K562 (cell line): ENCODE measurements around the gene NR3C1. TPM values are rescaled to one million over a fixed set of nuclear protein-coding genes. Genes with fewer than 3 reads are reported as not detected.

Source experiments
- ATAC-seq: fragments of 200-7000 bp; cut with Tn5 transposase; 3 replicates; pipeline ENCODE4 v1.9.1; 2020; ENCODE audit warnings: moderate library complexity
- BruUV-seq: library from RNA; stranded (reverse); fragments of 400-500 nt; replicated peaks from 2 replicates; lab custom pipeline; 2021; lab: Mats Ljungman, UMichigan
- CTCF ChIA-PET: fragments of 300-600 bp; formaldehyde crosslinking; extraction: SDS; loops from one replicate; lab custom pipeline; 2021; ENCODE audit warnings: low intra/inter-chr PET ratio; lab: Yijun Ruan, JAX
- POLR2A ChIA-PET: fragments of 300-600, 350-650 bp; sonication (Branson Sonifier 250); formaldehyde crosslinking; extraction: SDS; loops from one replicate; lab custom pipeline; 2021; ENCODE audit warnings: antibody characterized with exemption, inconsistent platforms; lab: Yijun Ruan, JAX
- DNase-seq, 4 experiments: peaks; one replicate each; pipeline versions ENCODE4 v3.0.0 to v3.0.0-alpha.2; 2011 to 2018; ENCODE audit warnings: low spot score in 3 of 4, mixed read lengths in 3 of 4; ENCODE audit errors: extremely low read depth in 1 of 4
- FAIRE-seq: peaks from 2 replicates; lab custom pipeline; 2011; peaks lifted over from hg19 to GRCh38; lab: Jason Lieb, UNC
- H2AFZ ChIP-seq: 2 replicates; pipeline ENCODE4 v1.6.0; 2011; ENCODE audit warnings: low read depth, low read length, control low read depth, inconsistent platforms
- H3K27ac ChIP-seq: fragments of 200-600 bp; 3 replicates; pipeline ENCODE4 v1.8.0; 2011; ENCODE audit warnings: low read depth, mild to moderate bottlenecking, control low read depth, inconsistent platforms, low read length, moderate library complexity, mixed read lengths; ENCODE audit errors: extremely low read depth
- H3K27me3 ChIP-seq, 2 experiments: fragments of 300-600 bp in 1 of 2; 2 replicates in 1 of 2; 3 replicates in 1 of 2; pipeline versions ENCODE4 v1.6.0 to v1.8.0; 2011; ENCODE audit warnings: inconsistent platforms in 2 of 2, low read length in 2 of 2, mild to moderate bottlenecking in 1 of 2, mixed read lengths in 1 of 2, moderate library complexity in 1 of 2; ENCODE audit not compliant: control insufficient read depth in 2 of 2, insufficient read depth in 2 of 2
- H3K36me3 ChIP-seq: fragments of 300-600 bp; 3 replicates; pipeline ENCODE4 v1.8.0; 2011; ENCODE audit warnings: mild to moderate bottlenecking, low read length, inconsistent platforms; ENCODE audit not compliant: control insufficient read depth, insufficient read depth
- H3K4me1 ChIP-seq, 2 experiments: fragments of 200-600 bp in 1 of 2; replicated peaks in 1 of 2; 2 replicates in 1 of 2; 3 replicates in 1 of 2; pipeline versions ENCODE4 v1.5.1 to v1.8.0; 2011; ENCODE audit warnings: inconsistent platforms in 2 of 2, low read length in 2 of 2, mild to moderate bottlenecking in 1 of 2, mixed read lengths in 1 of 2, moderate library complexity in 1 of 2; ENCODE audit not compliant: control insufficient read depth in 2 of 2, insufficient read depth in 2 of 2
- H3K4me2 ChIP-seq: 2 replicates; pipeline ENCODE4 v1.6.1; 2011; ENCODE audit warnings: low read length, control low read depth, inconsistent platforms, mixed read lengths; ENCODE audit not compliant: insufficient read depth
- H3K4me3 ChIP-seq: fragments of 200-600 bp; sonication (generic), shearing (Covaris generic); 2 replicates; pipeline ENCODE4 v1.5.1; 2016; ENCODE audit warnings: control low read depth, inconsistent platforms
- H3K79me2 ChIP-seq: fragments of 200-600 bp; 3 replicates; pipeline ENCODE4 v1.8.0; 2011; ENCODE audit warnings: low read length, inconsistent platforms; ENCODE audit not compliant: control insufficient read depth, insufficient read depth
- H3K9ac ChIP-seq, 2 experiments: 2 replicates each; pipeline versions ENCODE4 v1.6.0 to v1.6.1; 2011; ENCODE audit warnings: low read depth in 2 of 2, low read length in 2 of 2, control low read depth in 1 of 2, inconsistent platforms in 1 of 2, mild to moderate bottlenecking in 1 of 2, mixed read lengths in 1 of 2; ENCODE audit not compliant: insufficient read depth in 1 of 2
- H3K9me1 ChIP-seq: one replicate; pipeline ENCODE4 v1.6.0; 2011; ENCODE audit warnings: inconsistent platforms, mild to moderate bottlenecking, low read length, moderate library complexity; ENCODE audit not compliant: control insufficient read depth, insufficient read depth
- H3K9me3 ChIP-seq: replicated peaks from 2 replicates; pipeline ENCODE4 v1.5.1; 2011; ENCODE audit warnings: low read depth, low read length, inconsistent platforms; ENCODE audit not compliant: control insufficient read depth, insufficient read depth
- H4K20me1 ChIP-seq: replicated peaks from 2 replicates; pipeline ENCODE4 v1.6.1; 2011; ENCODE audit warnings: low read length, inconsistent platforms, mixed read lengths; ENCODE audit not compliant: control insufficient read depth, insufficient read depth
- ARID1B ChIP-seq: fragments of 450-650 bp; IDR thresholded peaks from 2 replicates; pipeline ENCODE4 v1.6.1; 2016; ENCODE audit warnings: antibody characterized with exemption, mild to moderate bottlenecking, inconsistent platforms
- CEBPB ChIP-seq: fragments of 450-650 bp; IDR thresholded peaks from 2 replicates; pipeline ENCODE4 v1.6.1; 2016; ENCODE audit warnings: missing genetic modification characterization, missing compliant biosample characterization
- HDAC1 ChIP-seq, 2 experiments: fragments of 450-650 bp; IDR thresholded peaks; 2 replicates each; pipeline ENCODE4 v1.6.1; 2016 to 2017; ENCODE audit warnings: inconsistent platforms in 1 of 2, mild to moderate bottlenecking in 1 of 2, moderate library complexity in 1 of 2
- NCOA1 ChIP-seq: fragments of 450-650 bp; IDR thresholded peaks from 2 replicates; pipeline ENCODE4 v1.6.1; 2016; ENCODE audit warnings: low read depth
- ZNF584 ChIP-seq: fragments of 200-800 bp; sonication (Bioruptor generic); IDR thresholded peaks from 2 replicates; pipeline ENCODE4 v1.6.1; 2016; ENCODE audit warnings: low read depth, mild to moderate bottlenecking, missing genetic modification characterization, missing compliant biosample characterization
- WGBS: fragments of 100-300 bp; shearing (Covaris generic); methylation state at CpG from one replicate; pipeline ENCODE4 v1.1.6; 2016; ENCODE audit warnings: low coverage, mixed read lengths; ENCODE audit not compliant: insufficient coverage; ENCODE audit errors: missing lambda C conversion rate; 5-methylcytosine and 5-hydroxymethylcytosine counted together
- in situ Hi-C: fragments of 300-500 bp; cut with MboI; formaldehyde crosslinking; loops from 4 replicates; pipeline ENCODE4 v1.15.0; 2018; ENCODE audit warnings: inconsistent platforms, mixed read lengths
- intact Hi-C: fragments of 100-400 bp; cut with micrococcal nuclease; formaldehyde crosslinking; loops from 2 replicates; pipeline ENCODE4 v1.14.2; 2022
- polyA plus RNA-seq, 8 experiments: library from polyadenylated mRNA; depleted of rRNA in 4 of 8; stranded (reverse) in 5 of 8; unstranded in 3 of 8; fragments of >200 nt; fragmentation: Nextera tagmentation in 2 of 8; fragmentation: Illumina TruSeq in 1 of 8; extraction: Ambion mirVana in 2 of 8; extraction: Trizol in 1 of 8; gene quantifications; 2 replicates each; pipeline versions ENCODE4 v1.2.1 to v1.2.3, GENCODE V29; 2011 to 2014; ENCODE audit warnings: inconsistent platforms in 1 of 8, missing spikeins in 1 of 8
- total RNA-seq, 7 experiments: library from RNA; depleted of rRNA in 6 of 7; stranded (reverse); fragments of >200 nt in 6 of 7; fragmentation: Illumina TruSeq in 2 of 7; extraction: Trizol in 2 of 7; gene quantifications; 2 replicates each; pipeline versions ENCODE4 v1.2.1 to v1.2.3, GENCODE V29; 2011 to 2021; ENCODE audit warnings: low replicate concordance in 1 of 7
- TF ChIP-seq, protein P1 (sequence below), 2 experiments: fragments of 450-650 bp; IDR thresholded peaks; 2 replicates each; pipeline ENCODE4 v1.6.1; 2016; ENCODE audit warnings: mild to moderate bottlenecking in 2 of 2, borderline replicate concordance in 1 of 2, low read depth in 1 of 2, moderate library complexity in 1 of 2
- TF ChIP-seq, protein P2 (sequence below): fragments of 250-450 bp; sonication (Bioruptor Pico); IDR thresholded peaks from 2 replicates; pipeline ENCODE4 v1.8.0; 2021; ENCODE audit warnings: borderline replicate concordance, mild to moderate bottlenecking, moderate library complexity; ENCODE audit not compliant: poor library complexity, severe bottlenecking

Gene NR3C1
- total and polyA plus RNA-seq, 9 of the 15 experiments (the other 6 are each of a cell fraction or from before 2014, with no cell fraction given), result 8.2 to 36.0 (median 15.0) TPM

DNA sequence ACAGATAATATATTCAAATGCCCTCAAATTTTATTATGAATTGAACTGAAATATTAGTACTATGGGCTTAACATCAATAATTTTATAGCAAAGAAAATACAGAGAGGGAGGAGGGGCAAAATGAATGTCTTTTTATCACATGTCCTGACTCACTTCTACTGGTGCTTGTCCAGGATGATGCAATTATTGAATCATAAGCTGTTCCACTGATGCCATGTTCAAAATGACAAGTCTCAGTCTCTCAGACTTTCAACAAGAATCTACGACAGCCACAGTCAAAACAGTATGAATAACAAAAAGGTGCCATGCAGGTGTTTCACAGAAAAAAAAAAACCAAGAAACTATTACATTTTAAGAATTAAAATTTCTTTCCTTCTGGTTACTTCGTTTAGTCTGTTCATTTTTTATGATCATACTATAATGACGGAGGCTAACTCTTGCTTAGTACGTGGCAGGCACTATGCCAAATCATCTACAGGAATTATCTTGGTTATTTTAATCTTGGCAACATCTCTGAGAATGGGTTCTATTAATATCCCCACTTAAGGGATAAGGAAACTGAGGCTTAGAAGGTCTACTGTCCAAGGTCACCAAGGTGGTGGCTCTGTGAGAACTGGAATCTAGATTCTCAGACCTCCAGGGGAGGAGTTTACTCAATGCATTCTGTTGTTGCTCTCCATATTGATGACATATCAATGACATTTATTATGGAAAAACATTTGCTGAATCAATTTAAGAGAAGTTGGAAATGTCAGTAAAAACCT is 61.5 kb downstream of the NR3C1 start:
- peaks cover 0 to 23% of the 10 kb centered on the region in 2 experiments; a peak in 2 of 5 replicates for H3K4me1 ChIP-seq
- no peaks in the 10 kb centered on the region for H3K9me1 ChIP-seq
- intact Hi-C loops (loop anchor here (5.0 kb wide), 2 partner anchors 60 to 150 kb away; partner anchors contain the start of gene NR3C1), in situ Hi-C loops (no loop called here)
- CTCF ChIA-PET, result no interaction called here
- FAIRE-seq, result no peak
- 64% methylated on average over 4 of the region's 4 CpGs for WGBS
- POLR2A ChIA-PET, result no interaction called here
- no peak overlapping the region for H3K9ac ChIP-seq
- no TSS peak for BruUV-seq
- no peak overlapping the region for H2AFZ ChIP-seq
- peaks cover 59% of the 10 kb centered on the region for H3K79me2 ChIP-seq
- 0 out of 3 replicates have a peak overlapping the region, but pooled peaks have one; percentile 0 for H3K27ac ChIP-seq
- peak in 1 of 4 experiments; percentile 34 for DNase-seq
- no peak overlapping the region for H3K4me3 ChIP-seq
- peak; percentile 81 for ATAC-seq
- H3K9me3 ChIP-seq, result no peaks in the 10 kb centered on the region
- H3K27me3 ChIP-seq, result no peaks in the 10 kb centered on the region
- no peak overlapping the region for H3K4me2 ChIP-seq
- H4K20me1 ChIP-seq, result no peaks in the 10 kb centered on the region
- 0 out of 3 replicates have a peak, but pooled peaks cover 4% of the 10 kb centered on the region for H3K36me3 ChIP-seq
- TF ChIP-seq ARID1B (peak; percentile 42; the same call in 1 of the 2 replicates), CEBPB (tag) (peak; percentile 82), HDAC1 (IDR thresholded peaks at IDR 0.05) (no peak), ZNF584 (CRISPR knock-in tag) (peak; percentile 87), NCOA1 (no peak)
- TF ChIP-seq, protein P1, sequence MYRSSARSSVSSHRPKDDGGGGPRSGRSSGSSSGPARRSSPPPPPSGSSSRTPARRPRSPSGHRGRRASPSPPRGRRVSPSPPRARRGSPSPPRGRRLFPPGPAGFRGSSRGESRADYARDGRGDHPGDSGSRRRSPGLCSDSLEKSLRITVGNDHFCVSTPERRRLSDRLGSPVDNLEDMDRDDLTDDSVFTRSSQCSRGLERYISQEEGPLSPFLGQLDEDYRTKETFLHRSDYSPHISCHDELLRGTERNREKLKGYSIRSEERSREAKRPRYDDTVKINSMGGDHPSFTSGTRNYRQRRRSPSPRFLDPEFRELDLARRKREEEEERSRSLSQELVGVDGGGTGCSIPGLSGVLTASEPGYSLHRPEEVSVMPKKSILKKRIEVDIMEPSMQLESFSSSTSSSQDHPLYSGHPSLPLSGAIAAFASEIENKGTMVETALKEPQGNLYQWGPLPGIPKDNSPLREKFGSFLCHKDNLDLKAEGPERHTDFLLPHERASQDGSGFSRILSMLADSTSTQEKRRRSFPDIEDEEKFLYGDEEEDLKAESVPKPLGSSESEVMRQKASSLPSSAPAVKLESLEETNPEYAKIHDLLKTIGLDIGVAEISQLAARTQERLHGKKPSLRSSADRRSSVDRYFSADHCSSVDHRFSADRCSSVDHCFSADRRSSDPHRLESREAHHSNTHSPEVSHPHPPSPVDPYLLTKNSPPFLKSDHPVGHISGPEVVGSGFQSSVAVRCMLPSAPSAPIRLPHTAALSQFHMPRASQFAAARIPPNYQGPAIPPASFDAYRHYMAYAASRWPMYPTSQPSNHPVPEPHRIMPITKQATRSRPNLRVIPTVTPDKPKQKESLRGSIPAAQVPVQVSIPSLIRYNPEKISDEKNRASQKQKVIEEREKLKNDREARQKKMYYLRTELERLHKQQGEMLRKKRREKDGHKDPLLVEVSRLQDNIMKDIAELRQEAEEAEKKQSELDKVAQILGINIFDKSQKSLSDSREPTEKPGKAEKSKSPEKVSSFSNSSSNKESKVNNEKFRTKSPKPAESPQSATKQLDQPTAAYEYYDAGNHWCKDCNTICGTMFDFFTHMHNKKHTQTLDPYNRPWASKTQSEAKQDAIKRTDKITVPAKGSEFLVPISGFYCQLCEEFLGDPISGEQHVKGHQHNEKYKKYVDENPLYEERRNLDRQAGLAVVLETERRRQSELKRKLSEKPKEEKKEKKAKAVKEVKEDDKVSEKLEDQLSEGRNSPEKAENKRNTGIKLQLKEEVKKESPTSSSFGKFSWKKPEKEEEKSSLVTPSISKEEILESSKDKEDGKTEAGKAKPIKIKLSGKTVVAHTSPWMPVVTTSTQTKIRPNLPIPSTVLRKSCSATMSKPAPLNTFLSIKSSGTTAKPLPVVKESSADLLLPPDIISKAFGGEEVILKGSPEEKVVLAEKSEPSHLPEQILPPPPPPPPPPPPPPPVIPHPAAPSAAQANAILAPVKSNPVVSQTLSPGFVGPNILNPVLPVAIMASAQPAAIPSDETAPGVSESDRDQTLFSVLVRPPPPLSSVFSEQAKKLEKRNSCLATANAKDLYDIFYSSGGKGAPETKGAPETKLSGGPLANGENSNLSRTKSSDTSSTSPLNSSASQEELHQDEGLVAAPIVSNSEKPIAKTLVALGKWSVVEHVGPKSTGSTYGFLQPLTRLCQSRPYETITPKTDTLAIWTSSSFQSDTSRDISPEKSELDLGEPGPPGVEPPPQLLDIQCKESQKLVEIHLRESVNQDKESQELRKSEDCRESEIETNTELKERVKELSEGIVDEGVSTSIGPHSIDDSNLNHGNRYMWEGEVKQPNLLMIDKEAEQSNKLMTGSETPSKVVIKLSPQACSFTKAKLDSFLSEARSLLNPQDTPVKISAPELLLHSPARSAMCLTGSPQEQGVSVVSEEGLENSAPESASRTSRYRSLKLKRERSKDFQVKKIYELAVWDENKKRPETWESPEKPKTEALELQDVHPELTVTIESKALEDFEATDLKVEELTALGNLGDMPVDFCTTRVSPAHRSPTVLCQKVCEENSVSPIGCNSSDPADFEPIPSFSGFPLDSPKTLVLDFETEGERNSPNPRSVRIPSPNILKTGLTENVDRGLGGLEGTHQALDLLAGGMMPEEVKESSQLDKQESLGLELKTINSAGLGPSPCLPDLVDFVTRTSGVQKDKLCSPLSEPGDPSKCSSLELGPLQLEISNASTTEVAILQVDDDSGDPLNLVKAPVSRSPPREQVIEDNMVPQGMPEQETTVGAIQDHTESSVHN (IDR thresholded peaks at IDR 0.05; ENCODE audit: borderline replicate concordance in 1 of 2, low read depth in 1 of 2), result 0 out of 4 replicates have a peak, but pooled peaks of 1 of the 2 experiments have one; percentile 24
- TF ChIP-seq, protein P2, sequence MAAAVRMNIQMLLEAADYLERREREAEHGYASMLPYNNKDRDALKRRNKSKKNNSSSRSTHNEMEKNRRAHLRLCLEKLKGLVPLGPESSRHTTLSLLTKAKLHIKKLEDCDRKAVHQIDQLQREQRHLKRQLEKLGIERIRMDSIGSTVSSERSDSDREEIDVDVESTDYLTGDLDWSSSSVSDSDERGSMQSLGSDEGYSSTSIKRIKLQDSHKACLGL (CRISPR knock-in tag), result no peak
